ENCODE measurements around the gene ITIH2.

The ITIH2 gene

DNA sequence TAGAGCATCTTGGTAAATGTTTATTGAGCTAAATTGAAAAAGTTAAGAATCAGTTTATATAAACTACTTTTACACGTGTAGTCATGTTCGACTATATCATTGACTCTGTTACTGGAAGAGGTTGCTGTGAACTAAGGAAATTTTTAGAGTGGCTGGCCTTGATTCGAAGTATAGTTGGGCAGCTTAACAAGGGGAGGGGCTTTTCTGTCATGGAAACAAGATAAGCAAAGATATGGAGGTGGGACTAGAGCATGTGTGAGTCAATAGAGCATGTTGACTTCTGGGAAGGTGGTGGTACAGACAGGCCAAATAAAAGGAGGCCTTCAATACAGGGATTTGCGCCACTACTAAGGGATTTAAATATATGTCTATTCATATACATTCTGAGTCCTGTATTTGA lies 92.5 kb downstream of the ITIH2 start:
- DNase-seq (ENCODE audit: low spot score), result no peak

GRCh38 chr10:7797582-7797981 lies 94.5 kb downstream of the ITIH2 start:
- no peak for DNase-seq (ENCODE audit: low spot score)
